Endodermal cell (in vitro differentiated cells): ENCODE measurements around the gene RFPL1. TPM values are rescaled to one million over a fixed set of nuclear protein-coding genes. Genes with fewer than 3 reads are reported as not detected.
"Not testable (repeated sequence)": the region's sequence is repeated elsewhere in the genome, so short reads cannot be mapped to it uniquely, and the experiment has no call there.

Source experiments
- DNase-seq: peaks from one replicate; pipeline ENCODE4 v3.0.0-alpha.2; 2017
- H3K27ac ChIP-seq: 2 replicates; pipeline ENCODE4 v1.5.1; 2013; ENCODE audit warnings: mild to moderate bottlenecking, low read depth, low read length, moderate library complexity
- H3K27me3 ChIP-seq: 2 replicates; pipeline ENCODE4 v1.6.1; 2013; ENCODE audit warnings: mild to moderate bottlenecking, low read length, moderate library complexity; ENCODE audit not compliant: insufficient read depth, control insufficient read depth, poor library complexity, severe bottlenecking
- H3K36me3 ChIP-seq: 2 replicates; pipeline ENCODE4 v1.7.0; 2013; ENCODE audit warnings: mild to moderate bottlenecking, low read length, moderate library complexity; ENCODE audit not compliant: control insufficient read depth, insufficient read depth
- H3K4me1 ChIP-seq: one replicate; pipeline ENCODE4 v1.7.0; 2013; ENCODE audit warnings: low read length; ENCODE audit not compliant: control insufficient read depth, insufficient read depth
- H3K4me3 ChIP-seq: 2 replicates; pipeline ENCODE4 v1.5.1; 2013; ENCODE audit warnings: mild to moderate bottlenecking, low read length, moderate library complexity
- H3K9ac ChIP-seq: 2 replicates; pipeline ENCODE4 v1.6.1; 2013; ENCODE audit warnings: mild to moderate bottlenecking, low read length, moderate library complexity; ENCODE audit not compliant: poor library complexity, severe bottlenecking; ENCODE audit errors: extremely low read depth
- H3K9me3 ChIP-seq: 2 replicates; pipeline ENCODE4 v1.6.1; 2013; ENCODE audit warnings: mild to moderate bottlenecking, low read length, moderate library complexity; ENCODE audit not compliant: control insufficient read depth
- H3K27ac Mint-ChIP-seq: 2 replicates; pipeline ENCODE4 v1.8.0; 2020; ENCODE audit warnings: mixed read lengths
- H3K27me3 Mint-ChIP-seq: 2 replicates; pipeline ENCODE4 v1.8.0; 2021; ENCODE audit warnings: mild to moderate bottlenecking, mixed read lengths; ENCODE audit not compliant: insufficient read depth
- H3K36me3 Mint-ChIP-seq: 2 replicates; pipeline ENCODE4 v1.8.0; 2020; ENCODE audit warnings: low read depth, mixed read lengths
- H3K4me1 Mint-ChIP-seq: 2 replicates; pipeline ENCODE4 v1.8.0; 2020; ENCODE audit warnings: mixed read lengths
- H3K4me3 Mint-ChIP-seq: 2 replicates; pipeline ENCODE4 v1.8.0; 2020; ENCODE audit warnings: mild to moderate bottlenecking, moderate library complexity, mixed read lengths
- H3K9me3 Mint-ChIP-seq: 2 replicates; pipeline ENCODE4 v1.8.0; 2020; ENCODE audit warnings: mild to moderate bottlenecking, mixed read lengths
- CTCF ChIP-seq: fragments of 200-600 bp; sonication (generic); conservative IDR thresholded peaks from 2 replicates; pipeline ENCODE4 v1.5.0; 2021; ENCODE audit warnings: antibody characterized with exemption, mild to moderate bottlenecking
- WGBS, 2 experiments: methylation state at CpG; one replicate each; pipeline versions ENCODE4 v1.1.5 to v1.1.7; 2013; ENCODE audit warnings: missing lambda C conversion rate in 2 of 2, mixed read lengths in 1 of 2; ENCODE audit not compliant: insufficient coverage in 1 of 2, insufficient read length in 1 of 2; 5-methylcytosine and 5-hydroxymethylcytosine counted together
- total RNA-seq, 2 donors: library from RNA; stranded (reverse); fragmentation: NEBNext Ultra II Directional in 1 of 2; extraction: Animal tissue kit (Norgen Biotek cat#: 25700) in 1 of 2; gene quantifications; 2 replicates in 1 of 2; 3 replicates in 1 of 2; pipeline ENCODE4 v1.2.1, GENCODE V29; 2021

The RFPL1 gene
- total RNA-seq, 2 donors from 2014 or later: not detected

- H3K36me3 ChIP-seq: no peaks in the 10 kb centered on the region
- H3K27ac ChIP-seq: no peak overlapping the region
- no peaks in the 10 kb centered on the region for H3K27me3 ChIP-seq
- no peak overlapping the region for H3K4me3 Mint-ChIP-seq
- H3K36me3 Mint-ChIP-seq: no peaks in the 10 kb centered on the region
- no peaks in the 10 kb centered on the region for H3K9me3 Mint-ChIP-seq
- no peak for DNase-seq
- no peaks in the 10 kb centered on the region for H3K9me3 ChIP-seq
- 98 to 100% methylated on average over 4 to 6 of the region's 6 CpGs for WGBS, 2 experiments
- H3K4me1 Mint-ChIP-seq: peaks cover 4% of the 10 kb centered on the region
- no peak overlapping the region for H3K4me3 ChIP-seq
- TF ChIP-seq CTCF: no peak
- peaks cover 6% of the 10 kb centered on the region for H3K27me3 Mint-ChIP-seq
- H3K9ac ChIP-seq: no peak overlapping the region
- H3K4me1 ChIP-seq: no peaks in the 10 kb centered on the region
- no peak overlapping the region for H3K27ac Mint-ChIP-seq
Measured at GRCh38 chr22:29397791-29398190, 40.6 kb upstream of the RFPL1 start.

- H3K9ac ChIP-seq: no peak overlapping the region
- peaks cover 6% of the 10 kb centered on the region for H3K4me1 Mint-ChIP-seq
- H3K36me3 ChIP-seq: no peaks in the 10 kb centered on the region
- H3K27ac ChIP-seq: no peak overlapping the region
- no peaks in the 10 kb centered on the region for H3K36me3 Mint-ChIP-seq
- H3K9me3 Mint-ChIP-seq: no peaks in the 10 kb centered on the region
- DNase-seq: no peak
- no peaks in the 10 kb centered on the region for H3K4me1 ChIP-seq
- peaks cover 6% of the 10 kb centered on the region for H3K27me3 Mint-ChIP-seq
- no peak for TF ChIP-seq CTCF
- H3K4me3 Mint-ChIP-seq: no peak overlapping the region
- no peaks in the 10 kb centered on the region for H3K9me3 ChIP-seq
- WGBS, 2 experiments: 90% methylated on average over 2 of the region's 2 CpGs; no CpG with 5 or more reads in 1 of the 2 experiments
- no peak overlapping the region for H3K4me3 ChIP-seq
- no peaks in the 10 kb centered on the region for H3K27me3 ChIP-seq
- no peak overlapping the region for H3K27ac Mint-ChIP-seq
Measured at GRCh38 chr22:29400576-29400975, 37.8 kb upstream of the RFPL1 start.

GRCh38 chr22:29401538-29401937 lies 36.8 kb upstream of the RFPL1 start:
- H3K4me3 Mint-ChIP-seq: not testable (repeated sequence)
- WGBS, 2 experiments: 91 to 96% methylated on average over 5 to 6 of the region's 6 CpGs

GRCh38 chr22:29408940-29409339 lies 29.4 kb upstream of the RFPL1 start:
- peaks cover 8% of the 10 kb centered on the region for H3K4me1 Mint-ChIP-seq
- H3K9me3 Mint-ChIP-seq: no peaks in the 10 kb centered on the region
- no peaks in the 10 kb centered on the region for H3K27me3 ChIP-seq
- no peak overlapping the region for H3K27ac ChIP-seq
- 89 to 100% methylated on average over 6 of the region's 6 CpGs for WGBS, 2 experiments
- H3K9me3 ChIP-seq: no peaks in the 10 kb centered on the region
- H3K27me3 Mint-ChIP-seq: peaks cover 2% of the 10 kb centered on the region
- H3K27ac Mint-ChIP-seq: no peak overlapping the region
- TF ChIP-seq CTCF: no peak
- no peaks in the 10 kb centered on the region for H3K4me1 ChIP-seq
- no peak overlapping the region for H3K4me3 Mint-ChIP-seq
- no peak for DNase-seq
- no peaks in the 10 kb centered on the region for H3K36me3 Mint-ChIP-seq
- no peak overlapping the region for H3K9ac ChIP-seq
- H3K4me3 ChIP-seq: no peak overlapping the region
- no peaks in the 10 kb centered on the region for H3K36me3 ChIP-seq

More at GRCh38 chr22:29401538-29401937, 36.8 kb upstream of the RFPL1 start:
- DNase-seq: peak; percentile 1
- H3K9me3 Mint-ChIP-seq, H3K4me3 ChIP-seq, H3K27ac Mint-ChIP-seq, H3K4me1 Mint-ChIP-seq, H3K4me1 ChIP-seq, H3K36me3 ChIP-seq, H3K9me3 ChIP-seq, H3K27me3 Mint-ChIP-seq, H3K27ac ChIP-seq, H3K27me3 ChIP-seq, H3K9ac ChIP-seq, H3K36me3 Mint-ChIP-seq: not testable (repeated sequence)

- DNase-seq, H3K27me3 Mint-ChIP-seq, H3K4me3 ChIP-seq, H3K9me3 ChIP-seq, H3K9ac ChIP-seq, H3K27me3 ChIP-seq, H3K27ac Mint-ChIP-seq, H3K9me3 Mint-ChIP-seq, H3K36me3 ChIP-seq, H3K4me3 Mint-ChIP-seq, H3K27ac ChIP-seq, H3K36me3 Mint-ChIP-seq: not testable (repeated sequence)
- H3K4me1 Mint-ChIP-seq: peaks cover 29% of the 10 kb centered on the region
- peaks cover 14% of the 10 kb centered on the region for H3K4me1 ChIP-seq
- WGBS, 2 experiments: 75 to 97% methylated on average over 1 to 4 of the region's 4 CpGs
Measured at GRCh38 chr22:29411569-29412211, 26.7 kb upstream of the RFPL1 start.
